ENCODE results near the gene CNGA3.
"Not testable (repeated sequence)": the region's sequence is repeated elsewhere in the genome, so short reads cannot be mapped to it uniquely, and the experiment has no call there.

Gene CNGA3

DNA sequence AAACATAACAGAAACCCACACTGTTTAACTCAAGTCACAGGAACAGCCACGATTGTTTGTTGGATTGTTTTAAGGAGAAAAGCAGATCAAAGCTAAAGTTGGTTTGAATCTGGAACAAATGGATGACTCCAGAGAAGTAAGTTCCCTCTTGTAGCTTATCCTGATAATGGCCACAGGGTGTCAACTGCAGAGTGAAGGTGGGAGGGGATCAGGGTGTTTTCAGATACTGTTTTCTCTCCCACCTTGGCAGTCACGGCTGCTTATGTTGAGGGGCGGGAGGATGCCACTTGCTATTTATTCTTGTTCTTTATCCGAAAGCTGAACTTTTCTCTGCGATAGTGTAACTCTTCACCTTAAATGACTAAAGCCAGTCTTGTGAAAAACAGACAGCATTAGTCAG is 61.9 kb downstream of the CNGA3 start:
- Histone ChIP-seq H3K9ac (ENCODE audit: low read length) (no peak overlapping the region), H3K27me3 (replicated peaks; ENCODE audit: control insufficient read depth, insufficient read depth, low read length) (peaks cover 14% of the 10 kb centered on the region), H3K9me3 (ENCODE audit: control insufficient read depth, low read length) (no peaks in the 10 kb centered on the region), H3K4me3 (ENCODE audit: low read length) (no peak overlapping the region), H3K36me3 (ENCODE audit: control insufficient read depth, insufficient read depth, low read length, severe bottlenecking) (no peaks in the 10 kb centered on the region), H3K4me1 (ENCODE audit: control insufficient read depth, insufficient read depth, low read length) (no peaks in the 10 kb centered on the region)
- DNase-seq (ENCODE audit: low read depth): no peak

DNA sequence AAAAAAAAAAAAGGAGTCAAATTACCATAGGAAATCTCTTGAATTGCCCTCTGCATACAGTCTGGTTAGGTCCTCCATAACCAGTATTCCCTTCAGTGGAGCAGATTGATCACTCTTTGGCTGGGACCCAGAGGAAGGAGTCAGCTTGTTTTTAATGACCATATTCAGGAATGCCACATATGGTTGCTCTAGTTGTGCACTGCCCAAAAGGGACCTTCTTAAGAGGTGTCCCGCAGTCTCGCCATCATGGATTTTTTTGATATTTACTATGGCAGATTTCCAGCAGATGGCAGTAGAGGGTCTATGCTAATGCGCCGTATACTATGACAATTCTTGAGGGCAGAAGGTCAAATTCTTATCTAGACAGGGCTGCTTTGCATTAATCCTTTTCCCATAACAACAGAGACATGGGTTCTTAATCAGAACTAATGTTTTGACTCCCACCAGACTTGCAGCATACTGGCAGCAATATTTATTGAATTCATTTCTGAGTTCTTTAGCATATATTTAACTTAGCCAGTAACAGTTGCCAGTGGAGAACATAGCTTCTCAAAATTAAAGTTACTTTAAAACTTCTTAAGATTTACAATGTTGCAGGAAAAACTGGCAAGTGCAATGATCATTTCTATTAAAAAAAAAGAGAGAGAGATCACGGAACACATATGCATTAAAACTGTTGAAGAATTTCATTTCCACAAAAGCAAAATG is 66.6 kb downstream of the CNGA3 start:
- Histone ChIP-seq H3K9me3 (ENCODE audit: control insufficient read depth, low read length) (no peaks in the 10 kb centered on the region), H3K36me3 (ENCODE audit: control insufficient read depth, insufficient read depth, low read length, severe bottlenecking) (no peaks in the 10 kb centered on the region), H3K9ac (ENCODE audit: low read length) (no peak overlapping the region), H3K4me1 (ENCODE audit: control insufficient read depth, insufficient read depth, low read length) (no peaks in the 10 kb centered on the region), H3K4me3 (ENCODE audit: low read length) (no peak overlapping the region), H3K27me3 (replicated peaks; ENCODE audit: control insufficient read depth, insufficient read depth, low read length) (peaks cover 5% of the 10 kb centered on the region)
- DNase-seq (ENCODE audit: low read depth): peak; percentile 83

DNA sequence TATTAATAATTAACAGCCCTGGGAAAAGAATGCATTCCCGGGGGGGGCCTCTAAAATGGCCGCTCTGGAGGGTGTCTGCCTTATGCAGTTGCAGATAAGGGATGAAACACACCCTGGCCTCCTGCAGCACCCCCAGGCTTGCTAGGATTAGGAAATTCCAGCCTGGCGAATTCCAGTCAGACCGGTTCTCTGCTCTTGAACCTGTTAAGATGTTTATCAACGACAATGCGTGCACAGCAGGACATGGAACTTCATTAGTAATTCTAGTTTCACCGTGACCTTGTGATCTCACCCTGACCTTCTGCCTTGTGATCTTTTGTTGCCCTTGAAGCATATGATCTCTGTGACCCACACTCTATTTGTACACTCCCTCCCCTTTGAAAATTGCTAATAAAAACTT is 68.0 kb downstream of the CNGA3 start:
- not testable (repeated sequence) for DNase-seq (ENCODE audit: low read depth); H3K36me3 ChIP-seq (ENCODE audit: control insufficient read depth, insufficient read depth, low read length, severe bottlenecking); H3K9me3 ChIP-seq (ENCODE audit: control insufficient read depth, low read length); H3K4me3 ChIP-seq (ENCODE audit: low read length); H3K27me3 ChIP-seq (replicated peaks; ENCODE audit: control insufficient read depth, insufficient read depth, low read length); H3K4me1 ChIP-seq (ENCODE audit: control insufficient read depth, insufficient read depth, low read length); H3K9ac ChIP-seq (ENCODE audit: low read length)

- not testable (repeated sequence) for DNase-seq (ENCODE audit: low read depth); H3K9me3 ChIP-seq (ENCODE audit: control insufficient read depth, low read length); H3K27me3 ChIP-seq (replicated peaks; ENCODE audit: control insufficient read depth, insufficient read depth, low read length); H3K4me3 ChIP-seq (ENCODE audit: low read length); H3K9ac ChIP-seq (ENCODE audit: low read length); H3K36me3 ChIP-seq (ENCODE audit: control insufficient read depth, insufficient read depth, low read length, severe bottlenecking); H3K4me1 ChIP-seq (ENCODE audit: control insufficient read depth, insufficient read depth, low read length)
These were observed 69.5 kb downstream of the CNGA3 start for GRCh38 chr2:98415719-98416248.

GRCh38 chr2:98416383-98417159 is 70.3 kb downstream of the CNGA3 start:
- H3K4me3 ChIP-seq (ENCODE audit: low read length): no peak overlapping the region
- H3K27me3 ChIP-seq (replicated peaks; ENCODE audit: control insufficient read depth, insufficient read depth, low read length): no peaks in the 10 kb centered on the region
- no peaks in the 10 kb centered on the region for H3K36me3 ChIP-seq (ENCODE audit: control insufficient read depth, insufficient read depth, low read length, severe bottlenecking)
- no peaks in the 10 kb centered on the region for H3K4me1 ChIP-seq (ENCODE audit: control insufficient read depth, insufficient read depth, low read length)
- no peaks in the 10 kb centered on the region for H3K9me3 ChIP-seq (ENCODE audit: control insufficient read depth, low read length)
- DNase-seq (ENCODE audit: low read depth): no peak
- no peak overlapping the region for H3K9ac ChIP-seq (ENCODE audit: low read length)

- DNase-seq (ENCODE audit: low read depth): no peak
- H3K36me3 ChIP-seq (ENCODE audit: control insufficient read depth, insufficient read depth, low read length, severe bottlenecking): no peaks in the 10 kb centered on the region
- H3K27me3 ChIP-seq (replicated peaks; ENCODE audit: control insufficient read depth, insufficient read depth, low read length): no peaks in the 10 kb centered on the region
- no peaks in the 10 kb centered on the region for H3K4me1 ChIP-seq (ENCODE audit: control insufficient read depth, insufficient read depth, low read length)
- peaks cover 8% of the 10 kb centered on the region for H3K9me3 ChIP-seq (ENCODE audit: control insufficient read depth, low read length)
- H3K4me3 ChIP-seq (ENCODE audit: low read length): no peak overlapping the region
- H3K9ac ChIP-seq (ENCODE audit: low read length): no peak overlapping the region
These were observed 73.3 kb downstream of the CNGA3 start for GRCh38 chr2:98419544-98419943.

DNA sequence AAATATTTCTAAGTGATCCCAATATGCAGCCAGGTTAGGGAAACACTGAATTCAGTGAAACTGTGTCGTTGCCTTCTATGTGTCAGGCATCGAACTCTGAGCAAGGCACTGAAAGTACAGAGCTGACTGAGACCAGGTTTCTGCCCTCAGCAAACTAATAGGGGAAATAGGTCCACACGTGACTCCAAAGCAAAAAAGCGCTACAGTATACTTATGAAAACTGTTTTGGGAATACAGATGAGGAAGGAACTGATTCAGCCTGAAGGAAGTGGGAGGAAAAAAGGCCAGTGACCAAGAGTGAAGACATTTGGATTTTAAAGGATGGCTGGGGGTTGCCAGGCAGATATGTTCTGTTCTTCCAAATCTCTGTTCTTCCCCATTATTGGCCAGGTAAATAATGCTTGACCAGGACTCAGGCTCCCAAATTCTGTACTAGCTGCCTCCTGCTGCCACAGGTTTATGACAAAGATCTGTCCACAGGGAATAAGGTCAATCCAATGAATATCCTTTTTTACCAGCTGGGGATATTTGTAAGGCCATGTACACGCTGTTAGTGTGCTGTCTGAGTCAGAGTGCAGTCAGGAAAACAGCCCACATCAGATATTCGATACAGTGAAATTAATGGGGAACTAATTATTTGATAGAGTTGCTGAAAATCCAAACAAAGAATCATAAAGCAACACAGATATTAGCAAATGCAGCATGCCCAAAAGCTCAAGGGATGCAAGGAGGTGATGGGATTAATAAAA is 73.9 kb downstream of the CNGA3 start:
- H3K27me3 ChIP-seq (replicated peaks; ENCODE audit: control insufficient read depth, insufficient read depth, low read length): no peaks in the 10 kb centered on the region
- H3K4me1 ChIP-seq (ENCODE audit: control insufficient read depth, insufficient read depth, low read length): no peaks in the 10 kb centered on the region

GRCh38 chr2:98422449-98422848 is 76.2 kb downstream of the CNGA3 start:
- Histone ChIP-seq H3K4me1 (ENCODE audit: control insufficient read depth, insufficient read depth, low read length) (no peaks in the 10 kb centered on the region), H3K9me3 (ENCODE audit: control insufficient read depth, low read length) (peaks cover 8% of the 10 kb centered on the region), H3K4me3 (ENCODE audit: low read length) (peak overlapping the region; percentile 33), H3K27me3 (replicated peaks; ENCODE audit: control insufficient read depth, insufficient read depth, low read length) (no peaks in the 10 kb centered on the region), H3K9ac (ENCODE audit: low read length) (no peak overlapping the region), H3K36me3 (ENCODE audit: control insufficient read depth, insufficient read depth, low read length, severe bottlenecking) (no peaks in the 10 kb centered on the region)
- no peak for DNase-seq (ENCODE audit: low read depth)

More for the DNA sequence above, 73.9 kb downstream of the CNGA3 start:
- Histone ChIP-seq H3K4me3 (ENCODE audit: low read length) (no peak overlapping the region), H3K36me3 (ENCODE audit: control insufficient read depth, insufficient read depth, low read length, severe bottlenecking) (no peaks in the 10 kb centered on the region), H3K9me3 (ENCODE audit: control insufficient read depth, low read length) (peaks cover 8% of the 10 kb centered on the region), H3K9ac (ENCODE audit: low read length) (no peak overlapping the region)
- no peak for DNase-seq (ENCODE audit: low read depth)

DNA sequence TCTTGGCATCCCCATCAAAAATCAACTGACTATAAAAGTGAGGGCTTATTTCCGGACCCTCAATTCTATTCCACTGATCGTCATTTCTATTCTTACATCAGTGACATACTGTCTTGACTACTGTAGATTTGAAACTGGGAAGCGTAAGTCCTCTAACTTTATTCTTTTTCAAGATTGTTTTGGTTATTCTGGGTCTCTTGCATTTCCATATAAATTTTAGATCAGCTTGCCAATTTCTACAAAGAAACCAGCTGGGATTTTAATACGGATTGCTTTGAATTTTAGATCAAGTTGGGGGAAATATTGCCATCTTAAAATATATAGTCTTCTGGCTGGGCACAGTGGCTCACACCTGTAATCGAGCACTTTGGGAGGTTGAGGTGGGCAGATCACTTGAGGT is 80.5 kb downstream of the CNGA3 start:
- Histone ChIP-seq H3K9me3 (ENCODE audit: control insufficient read depth, low read length) (peaks cover 8% of the 10 kb centered on the region), H3K36me3 (ENCODE audit: control insufficient read depth, insufficient read depth, low read length, severe bottlenecking) (no peaks in the 10 kb centered on the region), H3K4me3 (ENCODE audit: low read length) (no peak overlapping the region), H3K27me3 (replicated peaks; ENCODE audit: control insufficient read depth, insufficient read depth, low read length) (no peaks in the 10 kb centered on the region), H3K9ac (ENCODE audit: low read length) (no peak overlapping the region), H3K4me1 (ENCODE audit: control insufficient read depth, insufficient read depth, low read length) (no peaks in the 10 kb centered on the region)
- DNase-seq (ENCODE audit: low read depth): no peak

- H3K4me3 ChIP-seq (ENCODE audit: low read length): no peak overlapping the region
- H3K27me3 ChIP-seq (replicated peaks; ENCODE audit: control insufficient read depth, insufficient read depth, low read length): no peaks in the 10 kb centered on the region
- DNase-seq (ENCODE audit: low read depth): no peak
- no peaks in the 10 kb centered on the region for H3K36me3 ChIP-seq (ENCODE audit: control insufficient read depth, insufficient read depth, low read length, severe bottlenecking)
- H3K4me1 ChIP-seq (ENCODE audit: control insufficient read depth, insufficient read depth, low read length): no peaks in the 10 kb centered on the region
- H3K9me3 ChIP-seq (ENCODE audit: control insufficient read depth, low read length): peaks cover 15% of the 10 kb centered on the region
- H3K9ac ChIP-seq (ENCODE audit: low read length): no peak overlapping the region
These were observed 85.9 kb downstream of the CNGA3 start for GRCh38 chr2:98432145-98432544.

- H3K27me3 ChIP-seq (replicated peaks; ENCODE audit: control insufficient read depth, insufficient read depth, low read length): no peaks in the 10 kb centered on the region
- H3K36me3 ChIP-seq (ENCODE audit: control insufficient read depth, insufficient read depth, low read length, severe bottlenecking): no peaks in the 10 kb centered on the region
- H3K4me3 ChIP-seq (ENCODE audit: low read length): no peak overlapping the region
- H3K9me3 ChIP-seq (ENCODE audit: control insufficient read depth, low read length): peaks cover 15% of the 10 kb centered on the region
- no peaks in the 10 kb centered on the region for H3K4me1 ChIP-seq (ENCODE audit: control insufficient read depth, insufficient read depth, low read length)
- DNase-seq (ENCODE audit: low read depth): no peak
- no peak overlapping the region for H3K9ac ChIP-seq (ENCODE audit: low read length)
These were observed 87.2 kb downstream of the CNGA3 start for GRCh38 chr2:98433363-98433964.

Data from adipocyte (in vitro differentiated cells).